22Rv1 (cell line): ENCODE measurements around the gene TLR9.

Experiments used
- H3K27ac ChIP-seq: fragments of 450-650 bp; 2 replicates; pipeline ENCODE4 v1.5.1; 2017
- CTCF ChIP-seq: fragments of 450-650 bp; IDR thresholded peaks from 2 replicates; pipeline ENCODE4 v1.5.1; 2017; ENCODE audit warnings: mild to moderate bottlenecking
- ZFX ChIP-seq: fragments of 450-650 bp; IDR thresholded peaks from 2 replicates; pipeline ENCODE4 v1.6.1; 2017; ENCODE audit warnings: antibody characterized with exemption, borderline replicate concordance

The TLR9 gene

GRCh38 chr3:52225452-52226228, at the start of gene TLR9:
TLR9 (minus strand) TSS chr3:52225645; CDS start chr3:52225529, 116 bp downstream.
- H3K27ac ChIP-seq = no peak within 1 kb of the TSS
- no peak for TF ChIP-seq CTCF
- TF ChIP-seq ZFX = no peak

GRCh38 chr3:52274781-52275180, 49.3 kb upstream of the TLR9 start:
- H3K27ac ChIP-seq = peak overlapping the region; percentile 97

- TF ChIP-seq CTCF (no peak), ZFX (no peak)
- H3K27ac ChIP-seq = peak overlapping the region; percentile 22
These were observed 47.4 kb upstream of the TLR9 start for GRCh38 chr3:52272831-52273230.

GRCh38 chr3:52272172-52272571, 46.7 kb upstream of the TLR9 start:
- H3K27ac ChIP-seq = peak overlapping the region; percentile 22

GRCh38 chr3:52270252-52270754, 44.9 kb upstream of the TLR9 start:
- H3K27ac ChIP-seq = no peak overlapping the region
- TF ChIP-seq CTCF = no peak
- TF ChIP-seq ZFX = no peak

- no peak overlapping the region for H3K27ac ChIP-seq
- TF ChIP-seq ZFX (no peak), CTCF (no peak)
These were observed 44.3 kb upstream of the TLR9 start for GRCh38 chr3:52269776-52270175.

GRCh38 chr3:52268036-52268435, 42.6 kb upstream of the TLR9 start:
- H3K27ac ChIP-seq = peak overlapping the region; percentile 5; the same call in 1 of the 2 replicates
- TF ChIP-seq CTCF (no peak), ZFX (no peak)

- H3K27ac ChIP-seq = peak overlapping the region; percentile 28; the same call in 1 of the 2 replicates
- TF ChIP-seq ZFX (no peak), CTCF (peak; percentile 31)
These were observed 39.9 kb upstream of the TLR9 start for GRCh38 chr3:52265387-52265786.
